Activated naive CD4-positive, alpha-beta T cell treated with anti-CD3 and anti-CD28 coated beads, Interleukin-2, amount 50 U/mL, for 24 hours (primary cell): ENCODE data around the gene KRTAP9-2.
"Not testable (repeated sequence)": the region's sequence is repeated elsewhere in the genome, so short reads cannot be mapped to it uniquely, and the experiment has no call there.

Experiments
- H3K27ac Mint-ChIP-seq: one replicate; pipeline ENCODE4 v1.8.0; 2021; ENCODE audit warnings: mild to moderate bottlenecking, mixed read lengths
- H3K27me3 Mint-ChIP-seq: one replicate; pipeline ENCODE4 v1.8.0; 2021; ENCODE audit warnings: mixed read lengths
- H3K36me3 Mint-ChIP-seq: one replicate; pipeline ENCODE4 v1.8.0; 2021; ENCODE audit warnings: mixed read lengths
- H3K4me1 Mint-ChIP-seq: one replicate; pipeline ENCODE4 v1.8.0; 2021; ENCODE audit warnings: mixed read lengths
- H3K4me3 Mint-ChIP-seq: one replicate; pipeline ENCODE4 v1.8.0; 2021; ENCODE audit warnings: mild to moderate bottlenecking, mixed read lengths
- H3K9me3 Mint-ChIP-seq: one replicate; pipeline ENCODE4 v1.8.0; 2021; ENCODE audit warnings: mixed read lengths

KRTAP9-2 gene, protein sequence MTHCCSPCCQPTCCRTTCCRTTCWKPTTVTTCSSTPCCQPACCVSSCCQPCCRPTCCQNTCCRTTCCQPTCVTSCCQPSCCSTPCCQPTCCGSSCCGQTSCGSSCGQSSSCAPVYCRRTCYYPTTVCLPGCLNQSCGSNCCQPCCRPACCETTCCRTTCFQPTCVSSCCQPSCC

DNA sequence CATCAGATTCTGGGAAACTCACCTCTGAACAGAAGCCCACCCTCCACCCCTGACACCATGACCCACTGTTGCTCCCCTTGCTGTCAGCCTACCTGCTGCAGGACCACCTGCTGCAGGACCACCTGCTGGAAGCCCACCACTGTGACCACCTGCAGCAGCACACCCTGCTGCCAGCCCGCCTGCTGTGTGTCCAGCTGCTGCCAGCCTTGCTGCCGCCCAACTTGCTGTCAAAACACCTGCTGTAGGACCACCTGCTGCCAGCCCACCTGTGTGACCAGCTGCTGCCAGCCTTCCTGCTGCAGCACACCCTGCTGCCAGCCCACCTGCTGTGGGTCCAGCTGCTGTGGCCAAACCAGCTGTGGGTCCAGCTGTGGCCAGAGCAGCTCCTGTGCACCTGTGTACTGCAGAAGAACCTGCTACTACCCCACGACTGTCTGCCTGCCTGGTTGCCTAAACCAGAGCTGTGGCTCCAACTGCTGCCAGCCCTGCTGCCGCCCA is at the start of gene KRTAP9-2:
KRTAP9-2 (plus strand) TSS at position 51 of the 498 bp plus-strand sequence; CDS start at position 58, 7 bp downstream.
- not testable (repeated sequence) for H3K9me3 Mint-ChIP-seq, H3K36me3 Mint-ChIP-seq, H3K27me3 Mint-ChIP-seq, H3K4me3 Mint-ChIP-seq, H3K27ac Mint-ChIP-seq, H3K4me1 Mint-ChIP-seq

GRCh38 chr17:41176744-41177387 is 49.6 kb upstream of the KRTAP9-2 start:
- no peak overlapping the region for H3K4me3 Mint-ChIP-seq
- no peak overlapping the region for H3K27ac Mint-ChIP-seq
- no peaks in the 10 kb centered on the region for H3K9me3 Mint-ChIP-seq
- no peaks in the 10 kb centered on the region for H3K4me1 Mint-ChIP-seq
- no peaks in the 10 kb centered on the region for H3K27me3 Mint-ChIP-seq
- H3K36me3 Mint-ChIP-seq: peaks cover 2% of the 10 kb centered on the region

DNA sequence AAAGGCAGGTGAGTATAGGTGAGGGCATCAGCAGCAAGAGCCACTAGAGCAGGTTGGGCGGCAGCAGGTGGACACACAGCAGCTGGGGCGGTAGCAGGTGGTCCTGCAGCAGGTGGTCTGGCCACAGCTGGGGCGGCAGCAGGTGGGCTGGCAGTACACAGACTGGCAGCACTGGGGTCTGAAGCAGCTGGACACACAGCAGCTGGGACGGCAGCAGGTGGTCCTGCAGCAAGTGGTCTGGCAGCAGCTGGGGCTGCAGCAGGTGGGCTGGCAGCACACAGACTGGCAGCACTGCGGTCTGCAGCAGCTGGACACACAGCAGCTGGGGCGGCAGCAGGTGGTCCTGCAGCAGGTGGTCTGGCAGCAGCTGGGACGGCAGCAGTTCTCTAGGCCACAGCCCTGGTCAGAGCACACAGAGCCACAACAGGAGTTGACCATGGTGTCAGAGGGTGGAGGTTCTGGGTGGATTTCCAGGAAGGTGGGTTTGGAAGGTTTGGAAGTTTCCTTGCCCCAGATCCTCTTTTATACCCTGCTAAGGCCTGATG is 48.6 kb upstream of the KRTAP9-2 start, which contains the start of gene KRTAP4-2:
KRTAP4-2 (minus strand) TSS at position 495 of the 545 bp plus-strand sequence; CDS start at position 438, 57 bp downstream.
- no peaks in the 10 kb centered on the region for H3K9me3 Mint-ChIP-seq
- H3K4me1 Mint-ChIP-seq: no peaks in the 10 kb centered on the region
- H3K27me3 Mint-ChIP-seq: no peaks in the 10 kb centered on the region
- no peak within 1 kb of the TSS for H3K4me3 Mint-ChIP-seq
- peaks cover 2% of the 10 kb centered on the region for H3K36me3 Mint-ChIP-seq
- no peak within 1 kb of the TSS for H3K27ac Mint-ChIP-seq

GRCh38 chr17:41178341-41178740 is 48.1 kb upstream of the KRTAP9-2 start:
- Mint-ChIP-seq H3K4me3 (no peak overlapping the region), H3K27ac (no peak overlapping the region), H3K36me3 (peaks cover 2% of the 10 kb centered on the region), H3K9me3 (no peaks in the 10 kb centered on the region), H3K4me1 (no peaks in the 10 kb centered on the region), H3K27me3 (no peaks in the 10 kb centered on the region)

GRCh38 chr17:41178843-41179616 is 47.4 kb upstream of the KRTAP9-2 start:
- no peak overlapping the region for H3K27ac Mint-ChIP-seq
- H3K36me3 Mint-ChIP-seq: peaks cover 2% of the 10 kb centered on the region
- no peaks in the 10 kb centered on the region for H3K27me3 Mint-ChIP-seq
- no peaks in the 10 kb centered on the region for H3K4me1 Mint-ChIP-seq
- no peak overlapping the region for H3K4me3 Mint-ChIP-seq
- no peaks in the 10 kb centered on the region for H3K9me3 Mint-ChIP-seq

DNA sequence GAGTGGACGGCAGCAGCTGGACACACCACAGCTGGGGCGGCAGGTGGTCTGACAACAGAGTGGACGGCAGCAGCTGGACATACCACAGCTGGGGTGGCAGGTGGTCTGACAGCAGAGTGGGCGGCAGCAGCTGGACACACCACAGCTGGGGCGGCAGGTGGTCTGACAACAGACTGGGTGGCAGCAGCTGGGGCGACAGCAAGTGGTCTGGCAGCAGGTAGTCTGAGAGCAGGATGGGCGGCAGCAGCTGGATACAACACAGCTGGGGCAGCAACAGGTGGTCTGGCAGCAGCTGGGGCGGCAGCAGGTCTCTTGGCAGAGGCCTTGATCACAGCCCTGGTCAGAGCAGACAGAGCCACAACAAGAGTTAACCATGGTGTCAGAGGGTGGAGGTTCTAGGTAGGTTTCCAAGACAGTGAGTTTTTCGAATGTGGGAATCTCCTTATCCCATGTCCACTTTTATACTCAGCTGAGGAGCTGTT is 41.9 kb upstream of the KRTAP9-2 start, which contains the start of gene KRTAP4-1:
KRTAP4-1 (minus strand) TSS at position 432 of the 482 bp plus-strand sequence; CDS start at position 375, 57 bp downstream.
- Mint-ChIP-seq H3K27me3 (no peaks in the 10 kb centered on the region), H3K27ac (no peak within 1 kb of the TSS), H3K36me3 (peaks cover 2% of the 10 kb centered on the region), H3K4me3 (no peak within 1 kb of the TSS), H3K9me3 (no peaks in the 10 kb centered on the region), H3K4me1 (no peaks in the 10 kb centered on the region)

GRCh38 chr17:41185001-41185400 is 41.4 kb upstream of the KRTAP9-2 start:
- Mint-ChIP-seq H3K4me3 (no peak overlapping the region), H3K36me3 (peaks cover 2% of the 10 kb centered on the region), H3K9me3 (no peaks in the 10 kb centered on the region), H3K4me1 (no peaks in the 10 kb centered on the region), H3K27me3 (no peaks in the 10 kb centered on the region), H3K27ac (no peak overlapping the region)

DNA sequence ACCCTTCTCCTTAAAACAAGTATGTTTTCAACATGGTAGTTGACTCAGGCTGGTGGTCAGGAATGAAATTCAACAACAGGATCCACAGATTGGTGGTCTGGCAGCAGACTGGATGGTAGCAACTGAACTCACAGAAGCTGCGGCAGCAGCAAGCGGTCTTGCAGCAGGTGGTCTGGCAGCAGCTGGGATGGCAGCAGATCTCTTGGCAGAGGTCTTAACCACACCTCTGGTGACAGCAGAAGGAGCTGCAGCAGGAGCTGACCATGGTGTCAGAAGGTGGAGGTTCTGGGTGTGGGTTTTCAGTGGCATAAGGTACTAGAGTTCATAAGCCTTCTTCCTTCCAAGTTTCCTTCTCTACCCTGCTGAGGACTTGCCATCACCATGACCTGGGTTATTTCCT is 39.6 kb upstream of the KRTAP9-2 start:
- H3K27ac Mint-ChIP-seq: no peak overlapping the region
- H3K27me3 Mint-ChIP-seq: peaks cover 2% of the 10 kb centered on the region
- no peak overlapping the region for H3K4me3 Mint-ChIP-seq

GRCh38 chr17:41189837-41190318 is 36.6 kb upstream of the KRTAP9-2 start, which contains the start of gene KRTAP9-1:
Gene KRTAP9-1, plus strand, starts transcription at chr17:41189887. Its CDS starts 0 bp downstream, at chr17:41189887.
- H3K4me3 Mint-ChIP-seq, H3K4me1 Mint-ChIP-seq, H3K36me3 Mint-ChIP-seq, H3K27ac Mint-ChIP-seq, H3K9me3 Mint-ChIP-seq, H3K27me3 Mint-ChIP-seq: not testable (repeated sequence)

More for the DNA sequence above, 39.6 kb upstream of the KRTAP9-2 start:
- Mint-ChIP-seq H3K9me3 (no peaks in the 10 kb centered on the region), H3K4me1 (no peaks in the 10 kb centered on the region), H3K36me3 (no peaks in the 10 kb centered on the region)

- Mint-ChIP-seq H3K9me3 (no peaks in the 10 kb centered on the region), H3K27ac (no peak overlapping the region), H3K36me3 (peaks cover 2% of the 10 kb centered on the region), H3K4me1 (no peaks in the 10 kb centered on the region), H3K27me3 (peaks cover 2% of the 10 kb centered on the region), H3K4me3 (no peak overlapping the region)
Observed at GRCh38 chr17:41190328-41190727, 36.1 kb upstream of the KRTAP9-2 start.

DNA sequence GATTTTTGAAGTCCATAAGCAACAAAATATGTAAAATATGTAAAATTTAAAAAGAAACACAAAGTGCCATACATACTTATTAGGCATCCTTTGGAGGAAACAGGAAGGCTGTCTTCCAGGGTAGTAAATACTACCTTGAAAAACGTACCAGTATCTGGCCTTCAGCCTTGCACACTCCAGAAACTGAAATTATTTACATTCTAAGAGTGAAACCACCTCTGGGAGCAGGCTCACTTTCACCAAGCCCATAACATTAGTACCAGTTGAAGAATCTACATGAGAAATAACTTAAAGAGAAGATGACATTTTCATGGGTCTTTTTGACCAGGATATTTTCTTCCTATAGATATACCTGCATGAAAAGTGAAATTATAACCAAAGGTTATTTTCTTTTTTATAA is 30.4 kb upstream of the KRTAP9-2 start:
- Mint-ChIP-seq H3K4me3 (no peak overlapping the region), H3K4me1 (no peaks in the 10 kb centered on the region), H3K9me3 (no peaks in the 10 kb centered on the region)

DNA sequence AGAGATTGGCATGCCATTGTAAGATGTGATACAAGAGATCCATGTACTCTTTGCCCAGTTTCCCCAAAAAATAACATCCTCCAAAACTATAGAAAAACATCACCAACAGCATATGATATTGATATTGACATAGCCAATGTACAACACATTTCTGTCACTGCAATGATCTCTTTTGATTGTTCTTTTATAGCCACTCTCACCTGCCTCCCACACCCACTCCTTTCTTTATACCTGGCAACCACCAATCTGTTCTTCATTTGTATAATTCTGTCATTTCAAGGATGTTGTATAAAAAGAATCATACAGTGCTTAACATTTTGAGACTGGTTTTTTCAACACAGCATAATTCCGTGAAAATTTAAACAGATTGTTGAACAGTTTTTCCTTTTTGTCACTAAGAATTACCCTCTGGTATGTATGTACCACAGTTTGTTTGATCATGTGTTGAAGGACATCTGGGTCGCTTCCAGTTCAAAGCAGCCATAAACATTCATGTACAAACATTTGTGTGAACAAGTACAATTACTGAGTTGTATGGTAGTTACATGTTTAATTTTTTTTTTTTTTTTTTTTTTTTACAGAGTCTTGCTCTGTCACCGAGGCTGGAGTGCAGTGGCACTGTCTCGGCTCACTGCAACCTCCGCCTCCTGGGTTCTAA is 26.9 kb upstream of the KRTAP9-2 start:
- Mint-ChIP-seq H3K4me1 (no peaks in the 10 kb centered on the region), H3K36me3 (no peaks in the 10 kb centered on the region), H3K4me3 (no peak overlapping the region), H3K27ac (no peak overlapping the region), H3K9me3 (no peaks in the 10 kb centered on the region), H3K27me3 (no peaks in the 10 kb centered on the region)

More for the DNA sequence above, 30.4 kb upstream of the KRTAP9-2 start:
- H3K27me3 Mint-ChIP-seq: no peaks in the 10 kb centered on the region
- no peak overlapping the region for H3K27ac Mint-ChIP-seq
- H3K36me3 Mint-ChIP-seq: peaks cover 2% of the 10 kb centered on the region

DNA sequence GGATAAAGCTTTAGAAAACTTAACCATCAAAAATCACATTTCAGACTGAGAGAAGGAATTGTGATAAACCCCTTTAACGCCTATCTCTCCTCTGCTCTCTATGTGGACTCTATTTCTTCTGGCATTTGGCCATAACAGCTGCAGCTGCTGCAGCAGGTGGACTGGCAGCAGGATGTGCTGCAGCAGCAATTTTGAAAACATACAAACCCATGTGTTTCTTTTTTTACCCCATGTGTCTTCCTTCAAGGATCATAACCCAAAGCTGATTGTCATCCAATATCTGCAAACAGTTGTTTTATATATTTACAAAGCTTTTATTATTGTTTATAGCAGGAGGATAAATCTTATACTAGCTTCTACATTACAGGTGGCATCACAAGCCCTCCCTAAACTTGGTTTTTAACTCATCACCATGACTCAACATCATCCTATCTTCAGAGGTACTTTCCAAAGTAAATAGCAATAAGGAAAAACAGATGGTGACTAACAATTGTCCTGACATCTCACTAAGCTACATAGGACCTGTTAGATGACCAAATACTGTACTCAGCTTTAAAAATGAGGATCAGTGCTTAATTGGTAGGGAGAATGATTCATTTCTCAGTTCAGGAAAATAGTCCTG is 14.5 kb upstream of the KRTAP9-2 start:
- Mint-ChIP-seq H3K9me3 (peaks cover 6% of the 10 kb centered on the region), H3K27me3 (peaks cover 3% of the 10 kb centered on the region), H3K27ac (no peak overlapping the region), H3K36me3 (peaks cover 1% of the 10 kb centered on the region), H3K4me3 (no peak overlapping the region), H3K4me1 (peaks cover 14% of the 10 kb centered on the region)

GRCh38 chr17:41212524-41213169 is 13.8 kb upstream of the KRTAP9-2 start:
- Mint-ChIP-seq H3K27ac (no peak overlapping the region), H3K27me3 (peaks cover 3% of the 10 kb centered on the region), H3K36me3 (peaks cover 1% of the 10 kb centered on the region), H3K4me1 (peaks cover 14% of the 10 kb centered on the region), H3K9me3 (peaks cover 6% of the 10 kb centered on the region), H3K4me3 (no peak overlapping the region)
